A549 (cell line): Measurements from ENCODE around the gene TSHZ2. TPM values are rescaled to one million over a fixed set of nuclear protein-coding genes. Genes with fewer than 3 reads are reported as not detected.

ENCODE experiments used
- ATAC-seq, 2 experiments: fragments of 200-7000 bp in 1 of 2; fragments of >200 bp in 1 of 2; cut with Nextera tagmentation in 1 of 2; cut with Tn5 transposase in 1 of 2; 3 replicates each; pipeline versions ENCODE4 v1.8.0 to v1.9.1; 2018 to 2020; ENCODE audit warnings: mild to moderate bottlenecking in 1 of 2, moderate library complexity in 1 of 2
- CTCF ChIA-PET: fragments of 300-600 bp; sonication (Branson Sonifier 250); formaldehyde crosslinking; extraction: SDS; loops from one replicate; lab custom pipeline; 2021; ENCODE audit warnings: antibody characterized with exemption, inconsistent platforms; lab: Yijun Ruan, JAX
- POLR2A ChIA-PET: fragments of 350-600 bp; formaldehyde crosslinking; extraction: SDS; loops from one replicate; lab custom pipeline; 2021; ENCODE audit warnings: antibody characterized with exemption, inconsistent platforms; lab: Yijun Ruan, JAX
- DNase-seq, 2 experiments: peaks; one replicate each; pipeline versions ENCODE4 v3.0.0 to v3.0.0-alpha.2; 2011 to 2016; ENCODE audit warnings: low read depth in 1 of 2, low spot score in 1 of 2
- FAIRE-seq: peaks from 2 replicates; lab custom pipeline; 2011; peaks lifted over from hg19 to GRCh38; lab: Jason Lieb, UNC
- H3K27ac ChIP-seq, 2 experiments: fragments of >200 bp; sonication (Bioruptor Twin); formaldehyde crosslinking; 3 replicates each; pipeline ENCODE4 v1.5.1; 2016 to 2017
- H3K4me1 ChIP-seq: fragments of >200 bp; sonication (Bioruptor Twin); formaldehyde crosslinking; 3 replicates; pipeline ENCODE4 v1.6.1; 2016
- H3K4me2 ChIP-seq: fragments of >200 bp; sonication (Bioruptor Twin); formaldehyde crosslinking; 3 replicates; pipeline ENCODE4 v1.6.1; 2016
- H3K4me3 ChIP-seq: fragments of >200 bp; sonication (Bioruptor Twin); formaldehyde crosslinking; 3 replicates; pipeline ENCODE4 v1.5.1; 2016
- H3K9me3 ChIP-seq: fragments of >200 bp; sonication (Bioruptor Twin); formaldehyde crosslinking; 3 replicates; pipeline ENCODE4 v1.6.1; 2016
- ATOH8 ChIP-seq: fragments of 250-450 bp; sonication (Bioruptor Pico); IDR thresholded peaks from 2 replicates; pipeline ENCODE4 v1.5.0; 2020; ENCODE audit warnings: low read depth, mild to moderate bottlenecking, moderate library complexity
- BHLHE40 ChIP-seq: IDR thresholded peaks from 2 replicates; pipeline ENCODE4 v1.6.1; 2012; ENCODE audit warnings: low read depth, low read length, inconsistent platforms
- CTCF ChIP-seq: fragments of >200 bp; sonication (Bioruptor Twin); formaldehyde crosslinking; IDR thresholded peaks from 3 replicates; pipeline ENCODE4 v1.5.1; 2016
- E2F6 ChIP-seq: IDR thresholded peaks from 2 replicates; pipeline ENCODE4 v1.6.1; 2012; ENCODE audit warnings: low read depth, borderline replicate concordance
- EP300 ChIP-seq, 2 experiments: fragments of >200 bp; sonication (Bioruptor Twin); formaldehyde crosslinking; IDR thresholded peaks; 2 replicates in 1 of 2; 3 replicates in 1 of 2; pipeline ENCODE4 v1.6.1; 2016 to 2017
- ESRRA ChIP-seq: fragments of 150-350 bp; IDR thresholded peaks from 2 replicates; pipeline ENCODE4 v1.6.1; 2014; ENCODE audit warnings: mild to moderate bottlenecking, low read length, borderline replicate concordance
- FOSB ChIP-seq: fragments of 250-450 bp; sonication (Bioruptor Pico); IDR thresholded peaks from 2 replicates; pipeline ENCODE4 v1.5.0; 2020; ENCODE audit warnings: mild to moderate bottlenecking, moderate library complexity
- FOXS1 ChIP-seq: fragments of 250-450 bp; sonication (Bioruptor Pico); IDR thresholded peaks from 2 replicates; pipeline ENCODE4 v1.5.0; 2020; ENCODE audit warnings: mild to moderate bottlenecking, moderate library complexity
- HDAC2 ChIP-seq: fragments of 200-600 bp; sonication (generic); IDR thresholded peaks from 2 replicates; pipeline ENCODE4 v1.6.1; 2016
- HES2 ChIP-seq: fragments of >200 bp; sonication (Bioruptor Twin); formaldehyde crosslinking; IDR thresholded peaks from 2 replicates; pipeline ENCODE4 v1.6.1; 2016
- HOXA7 ChIP-seq: fragments of 250-450 bp; sonication (Bioruptor Pico); IDR thresholded peaks from 2 replicates; pipeline ENCODE4 v1.5.0; 2020; ENCODE audit warnings: mild to moderate bottlenecking, moderate library complexity
- JUNB ChIP-seq: fragments of >200 bp; sonication (Bioruptor Twin); formaldehyde crosslinking; IDR thresholded peaks from 2 replicates; pipeline ENCODE4 v1.6.1; 2016
- KDM1A ChIP-seq: fragments of 200-600 bp; sonication (generic); IDR thresholded peaks from 2 replicates; pipeline ENCODE4 v1.6.1; 2016; ENCODE audit warnings: low read depth, mild to moderate bottlenecking
- MAX ChIP-seq: IDR thresholded peaks from 2 replicates; pipeline ENCODE4 v1.6.1; 2012
- MYC ChIP-seq: IDR thresholded peaks from 2 replicates; pipeline ENCODE4 v1.6.1; 2012; ENCODE audit warnings: mild to moderate bottlenecking, inconsistent platforms, low read length, improper control_type of control experiment, borderline replicate concordance
- NFE2L2 ChIP-seq: fragments of 150-350 bp; conservative IDR thresholded peaks from 2 replicates; pipeline ENCODE4 v1.6.1; 2014; ENCODE audit warnings: low read length
- NPAS2 ChIP-seq: fragments of 250-450 bp; sonication (Bioruptor Pico); IDR thresholded peaks from 2 replicates; pipeline ENCODE4 v1.8.0; 2022; ENCODE audit warnings: mild to moderate bottlenecking, moderate library complexity, borderline replicate concordance
- NR3C1 ChIP-seq: fragments of >200 bp; sonication (Bioruptor Twin); formaldehyde crosslinking; IDR thresholded peaks from 3 replicates; pipeline ENCODE4 v1.6.1; 2017
- PHF8 ChIP-seq: fragments of 200-600 bp; sonication (generic); IDR thresholded peaks from 2 replicates; pipeline ENCODE4 v1.6.1; 2016; ENCODE audit warnings: low read depth, mild to moderate bottlenecking, antibody characterized with exemption, moderate library complexity, borderline replicate concordance
- POLR2AphosphoS2 ChIP-seq: conservative IDR thresholded peaks from 2 replicates; pipeline ENCODE4 v1.6.1; 2012; ENCODE audit warnings: low read length, improper control_type of control experiment, inconsistent platforms
- RAD21 ChIP-seq, 2 experiments: fragments of >200 bp in 1 of 2; sonication (Bioruptor Twin) in 1 of 2; formaldehyde crosslinking in 1 of 2; IDR thresholded peaks in 1 of 2; conservative IDR thresholded peaks in 1 of 2; 2 replicates in 1 of 2; 3 replicates in 1 of 2; pipeline ENCODE4 v1.6.1; 2012 to 2018; ENCODE audit warnings: inconsistent platforms in 1 of 2
- RARB ChIP-seq: fragments of 250-450 bp; sonication (Bioruptor Pico); IDR thresholded peaks from 2 replicates; pipeline ENCODE4 v1.8.0; 2021; ENCODE audit warnings: mild to moderate bottlenecking, moderate library complexity
- RCOR1 ChIP-seq: fragments of 150-350 bp; IDR thresholded peaks from 2 replicates; pipeline ENCODE4 v1.6.1; 2014; ENCODE audit warnings: antibody characterized with exemption, low read length, low read depth
- REST ChIP-seq: fragments of 200-600 bp; sonication (generic); IDR thresholded peaks from 2 replicates; pipeline ENCODE4 v1.6.1; 2016; ENCODE audit warnings: antibody characterized with exemption, mild to moderate bottlenecking, moderate library complexity
- SREBF2 ChIP-seq: fragments of 450-650 bp; IDR thresholded peaks from 2 replicates; pipeline ENCODE4 v1.6.1; 2014; ENCODE audit warnings: mild to moderate bottlenecking, moderate library complexity
- TFCP2L1 ChIP-seq: fragments of 250-450 bp; sonication (Bioruptor Pico); IDR thresholded peaks from 2 replicates; pipeline ENCODE4 v1.5.0; 2021; ENCODE audit warnings: mild to moderate bottlenecking
- TP53 ChIP-seq: fragments of 250-450 bp; sonication (Bioruptor Pico); IDR thresholded peaks from 2 replicates; pipeline ENCODE4 v1.5.0; 2021; ENCODE audit warnings: mild to moderate bottlenecking, moderate library complexity
- USF2 ChIP-seq: fragments of 450-650 bp; IDR thresholded peaks from 2 replicates; pipeline ENCODE4 v1.6.1; 2014; ENCODE audit warnings: antibody characterized with exemption
- ZNF302 ChIP-seq: fragments of 250-450 bp; sonication (Bioruptor Pico); IDR thresholded peaks from 2 replicates; pipeline ENCODE4 v1.9.0; 2021; ENCODE audit warnings: inconsistent platforms, mild to moderate bottlenecking, moderate library complexity
- WGBS: methylation state at CpG from one replicate; pipeline ENCODE4 v1.1.6; 2017; ENCODE audit errors: missing lambda C conversion rate; 5-methylcytosine and 5-hydroxymethylcytosine counted together
- polyA plus RNA-seq, 4 experiments: library from polyadenylated mRNA; depleted of rRNA in 3 of 4; stranded (reverse); fragments of >200 nt; fragmentation: RNase III in 1 of 4; extraction: RNeasy Plus Mini Kit Qiagen cat#74134 plus additional on column Dnase treatment in 1 of 4; gene quantifications; 2 replicates in 3 of 4; 3 replicates in 1 of 4; pipeline ENCODE4 v1.2.3, GENCODE V29; 2011 to 2017

TSHZ2 gene
- polyA plus RNA-seq, 2 of the 4 experiments (the other 2 are of a cell fraction): not detected

GRCh38 chr20:53402233-53403005, 430.3 kb downstream of the TSHZ2 start:
- WGBS: 7% methylated on average over 4 of the region's 4 CpGs
- no peak for DNase-seq
- TF ChIP-seq NPAS2 (CRISPR knock-in tag): no peak
- TF ChIP-seq REST: no peak
- TF ChIP-seq JUNB: no peak
- no peak for TF ChIP-seq RARB (CRISPR knock-in tag)
- TF ChIP-seq MAX: no peak
- no peak for TF ChIP-seq E2F6
- TF ChIP-seq USF2: no peak
- no peak for TF ChIP-seq CTCF
- no peak for TF ChIP-seq MYC
- no peak for TF ChIP-seq HES2
- TF ChIP-seq POLR2AphosphoS2: no peak
- Histone ChIP-seq H3K4me2 (no peak overlapping the region), H3K9me3 (no peaks in the 10 kb centered on the region), H3K4me1 (no peaks in the 10 kb centered on the region), H3K27ac (no peak overlapping the region), H3K4me3 (no peak overlapping the region)
- no peak for FAIRE-seq
- ATAC-seq: no peak
- POLR2A ChIA-PET: no interaction called here
- CTCF ChIA-PET: interaction anchor here (1.0 kb wide), 1 partner anchor 10 kb away, joined by 3 read pairs; no protein-coding TSS in a partner anchor

GRCh38 chr20:53403029-53403428, 430.9 kb downstream of the TSHZ2 start:
- Histone ChIP-seq H3K27ac (no peak overlapping the region), H3K4me3 (no peak overlapping the region), H3K4me2 (no peak overlapping the region), H3K9me3 (no peaks in the 10 kb centered on the region), H3K4me1 (no peaks in the 10 kb centered on the region)
- POLR2A ChIA-PET: no interaction called here
- TF ChIP-seq FOSB (no peak), RCOR1 (no peak), HOXA7 (CRISPR knock-in tag) (no peak), TP53 (CRISPR knock-in tag) (no peak), FOXS1 (CRISPR knock-in tag) (no peak), NR3C1 (no peak), NFE2L2 (no peak), ATOH8 (CRISPR knock-in tag) (no peak), TFCP2L1 (CRISPR knock-in tag) (no peak), BHLHE40 (no peak), ESRRA (no peak), SREBF2 (no peak), RAD21 (conservative IDR thresholded peaks at IDR 0.05 in 1 of 2, IDR thresholded peaks at IDR 0.05 in 1 of 2) (no peak), ZNF302 (CRISPR knock-in tag) (no peak), PHF8 (no peak), KDM1A (no peak), EP300 (IDR thresholded peaks at IDR 0.05) (no peak), HDAC2 (no peak)
- ATAC-seq: no peak
- no peak for FAIRE-seq
- DNase-seq: no peak
- 73% methylated on average over 5 of the region's 5 CpGs for WGBS
- CTCF ChIA-PET: interaction anchor here (1.0 kb wide), 1 partner anchor 10 kb away, joined by 3 read pairs; no protein-coding TSS in a partner anchor
